D721Med (cell line): Measurements from ENCODE around the gene UACA.

Source experiments
- DNase-seq: peaks from one replicate; pipeline ENCODE4 v3.0.0; 2011; ENCODE audit warnings: low spot score; ENCODE audit not compliant: insufficient read length
- FAIRE-seq: peaks from 2 replicates; lab custom pipeline; 2011; peaks lifted over from hg19 to GRCh38; lab: Jason Lieb, UNC
- CTCF ChIP-seq: IDR thresholded peaks from 2 replicates; pipeline ENCODE4 v1.5.1; 2012; ENCODE audit warnings: mild to moderate bottlenecking, control low read depth; ENCODE audit not compliant: insufficient read depth; ENCODE audit errors: missing control alignments

The UACA gene

GRCh38 chr15:70632079-70632478, 131.3 kb downstream of the UACA start:
- TF ChIP-seq CTCF = no peak
- FAIRE-seq (no peak), DNase-seq (no peak)

GRCh38 chr15:70629735-70630273, 133.6 kb downstream of the UACA start:
- FAIRE-seq = no peak
- TF ChIP-seq CTCF = no peak
- DNase-seq = no peak

GRCh38 chr15:70628549-70628896, 134.8 kb downstream of the UACA start:
- DNase-seq (no peak), FAIRE-seq (no peak)
- TF ChIP-seq CTCF = no peak

- no peak for DNase-seq
- TF ChIP-seq CTCF = no peak
- no peak for FAIRE-seq
Observed at GRCh38 chr15:70627734-70628548, 135.4 kb downstream of the UACA start.

GRCh38 chr15:70627322-70627721, 136.0 kb downstream of the UACA start:
- no peak for TF ChIP-seq CTCF
- FAIRE-seq (no peak), DNase-seq (no peak)

GRCh38 chr15:70625438-70625837, 137.9 kb downstream of the UACA start:
- FAIRE-seq (no peak), DNase-seq (no peak)
- TF ChIP-seq CTCF = no peak

- DNase-seq (no peak), FAIRE-seq (no peak)
- no peak for TF ChIP-seq CTCF
Observed at GRCh38 chr15:70625011-70625410, 138.3 kb downstream of the UACA start.
